C4-2B (cell line): ENCODE measurements around the gene KHSRP.

ENCODE experiments used
- H3K27ac ChIP-seq: fragments of 450-650 bp; 2 replicates; pipeline ENCODE4 v1.5.1; 2017
- ZFX ChIP-seq: fragments of 450-650 bp; IDR thresholded peaks from 2 replicates; pipeline ENCODE4 v1.6.1; 2017
- TF ChIP-seq, protein P1 (sequence below): fragments of 450-650 bp; conservative IDR thresholded peaks from 2 replicates; pipeline ENCODE4 v1.5.1; 2017; ENCODE audit warnings: mild to moderate bottlenecking

The KHSRP gene

DNA sequence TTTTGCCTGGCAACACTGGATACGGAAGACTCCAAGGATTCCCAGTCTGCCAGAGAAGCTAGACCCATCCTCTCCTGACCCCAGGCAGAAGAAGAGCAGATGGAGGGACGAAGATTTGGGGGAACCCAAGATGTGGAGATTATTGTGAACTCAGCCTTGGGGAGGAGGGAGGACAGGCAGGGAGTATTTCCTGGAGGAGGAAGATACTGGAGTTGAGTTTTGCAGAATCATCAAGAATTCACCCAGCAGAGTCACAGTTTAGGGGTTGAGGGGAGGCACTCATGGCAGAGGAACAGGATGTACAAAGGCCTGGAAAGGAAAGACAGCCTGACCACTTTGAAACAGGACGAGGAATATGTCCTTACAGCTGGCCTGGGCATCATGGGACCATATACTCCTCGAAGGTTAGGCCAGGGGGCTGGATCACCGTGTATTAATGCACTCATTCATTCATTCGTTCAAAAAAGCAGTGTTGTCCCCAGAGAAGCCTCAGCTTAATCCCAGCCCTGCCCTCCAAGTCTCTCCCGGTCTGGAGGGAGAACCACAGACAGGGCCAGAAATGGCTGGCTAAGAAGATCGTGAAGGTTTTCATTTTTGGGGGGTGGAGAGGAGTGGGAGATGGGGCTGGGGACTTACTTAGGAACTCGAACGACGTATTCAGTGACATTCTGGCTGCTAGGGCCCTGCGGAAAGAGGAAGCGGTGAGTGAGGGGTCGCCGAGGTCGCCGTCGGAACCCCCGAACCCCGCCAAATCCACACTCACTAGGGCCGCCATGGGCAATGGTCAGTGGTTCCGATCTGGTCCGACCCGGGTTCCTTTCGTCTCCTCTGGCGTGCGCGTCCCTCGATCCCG is 32.2 kb downstream of the KHSRP start:
- TF ChIP-seq, protein P1, sequence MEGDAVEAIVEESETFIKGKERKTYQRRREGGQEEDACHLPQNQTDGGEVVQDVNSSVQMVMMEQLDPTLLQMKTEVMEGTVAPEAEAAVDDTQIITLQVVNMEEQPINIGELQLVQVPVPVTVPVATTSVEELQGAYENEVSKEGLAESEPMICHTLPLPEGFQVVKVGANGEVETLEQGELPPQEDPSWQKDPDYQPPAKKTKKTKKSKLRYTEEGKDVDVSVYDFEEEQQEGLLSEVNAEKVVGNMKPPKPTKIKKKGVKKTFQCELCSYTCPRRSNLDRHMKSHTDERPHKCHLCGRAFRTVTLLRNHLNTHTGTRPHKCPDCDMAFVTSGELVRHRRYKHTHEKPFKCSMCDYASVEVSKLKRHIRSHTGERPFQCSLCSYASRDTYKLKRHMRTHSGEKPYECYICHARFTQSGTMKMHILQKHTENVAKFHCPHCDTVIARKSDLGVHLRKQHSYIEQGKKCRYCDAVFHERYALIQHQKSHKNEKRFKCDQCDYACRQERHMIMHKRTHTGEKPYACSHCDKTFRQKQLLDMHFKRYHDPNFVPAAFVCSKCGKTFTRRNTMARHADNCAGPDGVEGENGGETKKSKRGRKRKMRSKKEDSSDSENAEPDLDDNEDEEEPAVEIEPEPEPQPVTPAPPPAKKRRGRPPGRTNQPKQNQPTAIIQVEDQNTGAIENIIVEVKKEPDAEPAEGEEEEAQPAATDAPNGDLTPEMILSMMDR = no peak
- TF ChIP-seq ZFX = no peak
- peak overlapping the region; percentile 84 for H3K27ac ChIP-seq

DNA sequence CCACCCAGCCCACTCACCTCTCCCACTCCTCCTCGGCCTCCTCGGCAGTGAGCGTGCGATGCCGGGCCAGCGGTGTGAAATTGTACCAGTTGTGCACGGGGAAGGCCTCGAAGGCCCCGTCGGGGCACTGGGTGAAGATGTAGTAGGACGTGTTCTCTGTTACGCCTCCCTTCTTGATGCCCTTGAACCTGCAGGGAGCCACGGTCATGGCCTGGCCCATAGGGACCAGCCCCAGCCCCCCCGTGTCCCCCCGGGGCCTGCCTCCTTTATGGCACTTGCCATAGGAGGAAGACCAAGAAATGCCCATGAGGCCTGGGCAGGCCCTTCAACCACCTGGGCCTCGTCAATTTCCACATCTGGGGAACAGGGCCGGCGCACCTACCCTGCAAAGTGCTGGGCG is 37.2 kb downstream of the KHSRP start:
- TF ChIP-seq ZFX = no peak

DNA sequence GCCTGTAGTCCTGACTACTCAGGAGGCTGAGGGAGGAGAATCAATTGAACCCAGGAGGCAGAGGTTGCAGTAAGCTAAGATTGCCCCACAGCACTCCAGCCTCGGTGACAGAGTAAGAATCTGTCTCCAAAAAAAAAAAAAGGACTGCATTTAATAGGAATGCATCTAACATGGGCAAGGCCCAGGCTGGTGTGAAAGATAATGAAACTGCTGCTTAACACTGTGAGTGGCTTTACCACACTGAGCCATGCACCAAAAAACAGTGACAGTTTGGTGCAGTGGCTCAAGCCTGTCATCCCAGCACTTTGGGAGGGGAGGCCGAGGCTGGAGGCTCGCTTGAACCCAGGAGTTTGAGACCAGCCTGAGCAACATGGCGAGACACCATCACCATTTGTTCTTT is 40.2 kb downstream of the KHSRP start:
- no peak for TF ChIP-seq ZFX
- TF ChIP-seq, protein P1 = no peak
- H3K27ac ChIP-seq = no peak overlapping the region

More for the DNA sequence above, 37.2 kb downstream of the KHSRP start:
- no peak overlapping the region for H3K27ac ChIP-seq

DNA sequence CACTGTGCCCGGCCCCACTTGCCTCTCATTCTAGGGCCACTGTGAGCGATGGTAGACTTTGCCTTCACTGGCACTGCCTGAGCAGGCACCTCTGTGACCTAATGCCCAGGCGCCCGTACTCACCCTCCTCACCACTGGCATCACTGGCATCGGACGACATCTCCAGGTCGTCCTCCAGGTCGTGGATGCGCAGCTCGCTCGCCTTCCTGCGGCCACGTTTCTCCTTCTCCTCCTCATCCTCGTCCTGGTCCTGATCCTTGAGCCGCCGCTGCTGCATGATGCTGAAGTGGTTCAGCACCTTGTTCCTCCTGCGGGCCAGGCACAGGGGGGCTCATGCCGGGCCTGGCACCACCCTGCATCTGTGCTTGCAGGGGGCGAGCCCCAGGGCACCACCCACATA is 41.4 kb downstream of the KHSRP start:
- no peak overlapping the region for H3K27ac ChIP-seq

DNA sequence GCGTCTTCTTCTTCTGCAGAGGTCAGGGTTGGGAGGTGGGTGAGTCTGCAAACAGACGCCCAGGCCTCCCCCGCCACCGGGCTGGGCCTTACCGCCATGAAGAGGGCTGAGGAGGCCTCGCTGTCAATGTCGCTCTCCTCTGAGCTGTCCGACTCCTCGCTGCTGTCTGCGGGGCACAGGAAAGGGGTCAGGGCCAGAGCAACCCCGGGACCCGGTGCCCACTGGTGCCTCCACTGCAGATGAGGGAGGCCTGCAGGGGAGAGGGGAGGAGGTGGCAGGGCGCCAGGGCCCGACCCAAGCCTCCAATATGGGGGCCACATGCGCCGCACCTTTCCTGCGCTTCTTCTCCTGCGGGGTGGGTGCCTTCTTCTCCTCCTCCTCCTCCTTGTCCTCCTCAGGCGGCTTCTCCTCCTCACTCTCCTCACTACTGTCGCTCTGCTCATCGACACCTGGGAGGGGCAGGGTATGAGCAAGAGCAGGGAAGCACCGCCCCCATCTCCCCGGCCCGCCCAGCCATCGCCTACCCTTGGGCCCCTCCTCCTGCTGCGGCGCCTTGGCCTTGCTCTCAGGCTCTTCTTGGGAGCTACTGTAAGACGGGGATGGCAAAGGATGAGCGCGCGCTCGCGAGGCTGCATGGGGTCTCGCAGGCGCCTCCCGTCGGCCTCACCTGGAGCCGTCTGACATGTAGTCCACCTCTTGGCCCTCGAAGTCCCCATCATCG is 43.4 kb downstream of the KHSRP start:
- no peak for TF ChIP-seq ZFX
- TF ChIP-seq, protein P1 = no peak
- H3K27ac ChIP-seq = no peak overlapping the region

More for the DNA sequence above, 41.4 kb downstream of the KHSRP start:
- TF ChIP-seq ZFX = no peak
- TF ChIP-seq, protein P1 = no peak

DNA sequence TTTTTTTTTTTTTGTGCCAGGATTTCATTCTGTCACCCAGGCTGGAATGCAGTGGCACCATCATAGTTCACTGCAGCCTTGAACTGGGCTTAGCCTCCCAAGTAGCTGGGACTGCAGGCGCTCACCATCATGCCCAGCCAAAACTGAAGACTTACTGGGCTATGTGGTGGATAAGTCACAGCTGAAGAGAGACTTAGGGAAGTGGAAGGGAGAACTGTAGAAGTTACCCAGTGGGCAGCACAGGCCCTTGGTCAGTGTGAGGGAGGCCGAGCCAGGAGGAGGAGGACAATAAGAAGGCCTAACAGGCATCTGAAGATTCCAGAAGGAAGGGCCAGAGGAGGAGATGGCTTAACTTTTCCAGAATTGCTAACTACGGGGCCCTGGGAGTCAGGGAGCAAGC is 44.9 kb downstream of the KHSRP start:
- TF ChIP-seq, protein P1 = no peak

DNA sequence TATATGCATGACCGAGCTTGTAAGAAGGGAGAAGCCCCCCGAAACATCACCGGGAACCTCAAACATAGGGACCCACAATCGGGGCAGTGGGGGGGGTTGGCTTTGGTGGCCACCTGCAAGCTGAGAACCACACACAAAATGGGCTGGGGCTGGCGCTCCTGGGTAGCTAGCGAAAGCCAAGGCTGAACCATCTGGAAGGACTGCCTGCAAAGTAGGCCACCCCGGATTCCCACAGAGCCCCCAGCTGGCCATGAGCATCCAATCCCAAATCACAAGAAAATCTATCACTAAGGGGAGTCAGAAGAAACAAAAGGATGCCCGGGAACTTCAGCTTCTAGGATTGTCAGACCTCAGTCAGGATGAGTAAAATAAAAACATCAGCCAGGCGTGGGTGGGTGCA is 46.1 kb downstream of the KHSRP start:
- H3K27ac ChIP-seq = no peak overlapping the region
- TF ChIP-seq ZFX = no peak
- TF ChIP-seq, protein P1 = no peak

More for the DNA sequence above, 44.9 kb downstream of the KHSRP start:
- H3K27ac ChIP-seq = no peak overlapping the region
